ENCODE measurements around the gene NRG2. TPM values are rescaled to one million over a fixed set of nuclear protein-coding genes. Genes with fewer than 3 reads are reported as not detected.

Gene NRG2
- polyA plus RNA-seq, 1 donor = 1.7 TPM

DNA sequence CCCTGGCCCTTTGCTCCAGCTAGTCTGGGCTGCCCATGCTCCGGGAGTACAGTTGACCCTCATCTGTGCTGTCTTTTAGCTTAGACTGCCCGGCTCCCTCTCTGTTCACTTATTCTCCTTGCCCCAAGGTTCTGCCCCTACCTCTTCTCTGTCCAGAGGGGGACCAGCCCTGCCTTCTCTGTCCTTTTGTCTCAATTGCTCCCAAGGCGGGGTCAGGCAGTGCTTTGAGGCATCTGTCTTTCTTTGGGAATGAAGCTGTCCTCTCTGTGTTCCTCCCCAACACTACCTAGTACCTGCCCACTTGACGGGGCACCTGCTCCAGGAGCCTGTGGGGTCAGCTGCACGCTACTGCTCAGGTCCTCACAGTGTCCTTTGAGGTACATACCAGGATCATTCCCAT lies 188.1 kb downstream of the NRG2 start:
- DNase-seq = no peak

DNA sequence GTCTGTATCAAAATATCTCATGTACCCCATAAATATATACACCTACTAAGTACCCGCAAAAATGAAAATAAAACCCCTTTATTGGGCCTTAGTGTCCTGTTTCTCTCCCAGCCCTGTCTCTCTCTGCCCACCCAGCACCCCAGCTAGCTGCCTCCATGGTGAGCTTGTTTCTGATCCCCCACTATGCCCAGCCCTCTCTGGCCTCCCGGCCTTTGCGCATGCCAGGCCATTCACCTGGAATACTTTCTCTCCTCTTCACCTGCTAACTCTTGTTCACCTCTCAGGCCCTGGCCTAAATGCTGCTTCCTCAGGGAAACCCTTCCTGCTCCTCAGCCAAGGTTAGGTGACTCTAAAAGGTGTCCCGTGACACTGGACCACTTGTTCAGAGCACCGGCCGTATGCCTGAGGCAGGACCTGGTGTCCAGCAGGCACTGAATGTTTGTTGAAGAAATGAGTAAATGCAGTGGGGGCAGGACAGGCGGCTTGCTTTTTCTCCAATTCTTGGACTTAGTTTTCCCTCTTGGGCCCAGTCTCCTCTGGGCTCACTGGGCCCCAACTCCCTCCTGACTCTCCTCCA lies 189.0 kb downstream of the NRG2 start:
- no peak for DNase-seq

DNA sequence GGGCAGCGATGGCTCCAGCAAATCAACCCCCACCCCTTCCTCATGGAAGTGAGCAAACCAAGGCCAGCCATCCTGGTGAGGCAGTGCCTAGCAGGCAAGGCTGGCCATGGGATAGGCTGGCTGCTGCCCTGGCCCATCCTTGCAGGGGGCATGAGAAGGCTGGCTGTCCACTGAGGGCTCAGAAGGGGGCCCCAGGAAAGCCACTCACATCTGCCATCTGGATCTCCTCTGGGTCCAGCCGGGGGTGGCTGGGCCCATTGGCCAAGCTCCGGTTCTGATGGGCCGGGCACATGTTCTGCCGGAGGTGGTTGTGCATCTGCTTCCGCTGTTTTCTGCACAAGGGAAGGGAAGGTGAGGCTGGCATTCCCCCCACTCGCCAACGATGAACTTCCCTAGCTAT lies 190.4 kb downstream of the NRG2 start:
- no peak for DNase-seq

DNA sequence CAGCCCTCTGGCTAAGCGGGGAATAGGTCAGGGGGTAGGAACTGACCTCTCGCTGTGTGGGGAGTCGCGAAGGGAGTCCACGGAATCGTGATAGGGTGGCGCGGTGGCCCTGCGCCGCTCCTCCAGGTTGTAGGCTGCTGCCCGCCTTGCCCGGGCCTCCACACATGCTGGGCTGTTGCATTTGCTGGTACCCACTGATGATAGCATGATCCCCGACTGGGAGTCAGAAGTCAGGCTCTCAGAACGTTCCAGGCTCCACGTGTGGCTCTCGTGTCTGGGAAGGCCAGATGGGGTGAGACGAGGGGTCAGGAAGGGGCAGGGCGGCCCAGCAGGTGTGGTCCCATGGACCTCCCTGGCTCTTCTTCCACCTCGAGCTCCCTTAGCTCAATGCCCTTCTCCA lies 191.5 kb downstream of the NRG2 start:
- no peak for DNase-seq

DNA sequence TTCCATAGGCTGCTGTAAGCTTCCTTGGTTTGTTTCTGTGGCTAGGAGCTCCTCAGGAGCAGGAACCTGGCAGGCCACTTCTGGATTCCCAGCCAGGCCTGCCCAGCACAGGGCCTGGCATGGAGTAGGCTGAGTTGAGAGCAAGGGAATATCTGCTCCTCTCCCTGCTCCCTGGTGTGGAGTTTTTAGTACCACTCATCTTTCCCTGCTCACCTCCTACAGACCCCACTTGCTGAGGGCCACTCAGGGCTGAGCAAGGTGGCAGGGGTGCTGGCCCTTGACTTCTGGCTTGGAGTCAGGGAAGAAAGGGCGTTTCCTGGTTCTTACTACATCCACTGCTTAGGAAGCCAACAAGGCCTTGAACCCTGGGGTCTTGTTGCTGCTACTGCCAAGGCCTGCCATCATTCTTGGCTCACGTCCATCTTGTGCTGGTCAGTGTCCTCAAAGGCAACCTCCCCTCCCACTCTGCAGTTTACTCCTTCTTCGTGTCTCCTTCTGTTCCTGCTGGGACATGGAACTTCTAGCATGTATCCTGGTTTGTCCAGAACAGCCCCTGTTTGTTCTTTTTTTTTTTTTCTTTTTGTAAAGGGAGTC lies 192.6 kb downstream of the NRG2 start:
- DNase-seq = no peak

DNA sequence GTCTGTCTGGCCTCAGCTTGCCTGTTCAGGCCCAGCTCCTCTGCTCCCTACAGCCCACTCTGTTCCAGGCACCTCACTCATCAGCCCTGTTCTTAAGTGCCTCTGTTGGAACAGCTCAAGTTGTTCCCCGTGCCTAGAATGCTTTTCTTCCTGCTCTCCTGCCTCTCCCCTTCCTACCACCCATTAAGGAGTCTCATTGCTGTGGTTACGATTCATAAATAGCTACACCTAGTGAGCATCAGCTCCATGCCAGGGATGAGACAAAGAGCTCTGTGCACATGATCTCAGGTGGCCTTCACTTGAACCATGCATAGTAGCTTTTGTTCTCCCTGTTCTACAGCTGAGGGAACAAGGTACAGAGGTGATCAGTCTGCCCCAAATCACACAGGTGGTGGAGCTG lies 193.2 kb downstream of the NRG2 start:
- no peak for DNase-seq

DNA sequence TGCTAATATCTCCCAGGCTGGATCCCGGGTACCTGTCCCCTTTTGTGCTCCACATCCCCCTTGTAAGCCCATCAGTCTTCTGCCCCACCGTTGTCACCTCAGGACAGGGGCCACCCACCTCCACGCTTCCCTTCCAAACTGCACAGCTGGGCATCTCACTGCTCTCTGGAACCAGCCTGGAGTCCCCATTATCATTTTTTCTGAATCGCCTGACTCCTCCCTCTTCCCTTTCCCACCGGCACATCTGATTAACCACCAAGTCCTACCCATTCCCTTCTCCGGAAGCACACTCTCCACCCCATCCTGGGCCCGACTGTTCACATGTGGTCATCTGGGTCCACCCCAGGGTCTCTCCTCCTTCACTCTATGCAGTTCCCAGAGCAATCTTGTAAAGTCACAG lies 193.6 kb downstream of the NRG2 start:
- no peak for DNase-seq

DNA sequence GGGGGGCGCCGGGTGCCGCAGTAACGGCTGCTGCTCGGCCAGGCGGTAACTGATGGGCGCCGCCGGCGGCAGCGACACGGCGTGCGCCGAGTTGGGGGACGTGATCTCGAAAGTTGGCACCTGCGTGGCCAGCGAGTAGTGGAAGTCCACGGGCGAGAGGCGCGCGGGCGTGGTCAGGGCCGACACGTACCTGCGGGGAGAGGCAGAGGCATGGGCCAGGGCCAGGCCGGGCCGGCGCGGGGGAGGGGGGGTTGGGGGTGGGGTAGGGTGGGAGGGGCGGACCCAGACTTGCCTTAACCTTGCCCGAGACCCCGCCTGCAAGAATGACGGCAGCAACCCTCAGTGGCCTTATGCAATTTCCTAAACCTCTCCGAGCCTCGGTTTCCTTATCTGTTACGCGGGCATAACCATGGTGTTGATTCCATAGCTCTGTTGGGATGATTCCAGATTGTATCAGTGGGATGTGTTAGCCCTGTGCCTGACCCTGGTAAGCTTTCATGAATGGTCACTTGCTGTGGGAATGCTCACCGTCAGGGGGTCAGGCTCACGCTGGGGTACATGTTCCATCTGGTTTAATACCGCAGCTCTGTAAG lies 194.5 kb downstream of the NRG2 start:
- DNase-seq = no peak

DNA sequence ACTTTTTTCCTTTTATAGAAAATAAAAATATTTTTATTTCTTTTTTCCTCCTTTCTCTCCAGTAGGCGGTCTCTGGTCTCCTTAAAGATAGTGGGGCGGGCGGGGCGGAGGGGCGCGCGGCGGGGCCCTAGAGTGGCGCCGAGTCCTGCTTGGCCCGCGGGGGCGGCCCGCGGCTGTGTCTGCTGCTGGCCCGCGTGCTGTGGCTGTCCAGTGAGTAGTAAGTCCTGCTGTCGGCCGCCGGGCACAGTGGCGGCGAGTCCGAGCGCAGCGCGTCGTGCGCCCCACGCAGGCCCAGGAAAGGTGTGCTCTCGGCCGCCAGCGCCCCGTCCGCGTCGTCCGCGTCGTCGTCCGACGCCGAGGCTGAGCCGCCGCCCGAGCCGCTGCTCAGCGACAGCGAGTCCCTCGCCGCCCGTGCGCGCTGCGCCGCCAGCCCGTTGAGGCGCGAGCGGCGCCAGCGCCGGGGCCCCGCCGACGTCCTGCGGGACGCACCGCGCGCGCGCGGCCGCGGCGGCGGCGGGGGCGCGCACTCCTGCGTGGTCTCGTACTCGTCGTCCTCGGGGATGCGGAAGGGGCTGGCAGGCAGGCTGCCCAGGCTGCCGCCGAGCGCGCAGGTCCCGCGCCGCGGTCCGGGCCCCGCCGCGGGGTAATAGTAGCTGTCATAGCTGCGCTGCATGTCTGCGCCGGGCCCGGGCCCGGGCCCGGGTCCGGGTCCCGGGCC lies 195.2 kb downstream of the NRG2 start:
- DNase-seq = peak; percentile 68

DNA sequence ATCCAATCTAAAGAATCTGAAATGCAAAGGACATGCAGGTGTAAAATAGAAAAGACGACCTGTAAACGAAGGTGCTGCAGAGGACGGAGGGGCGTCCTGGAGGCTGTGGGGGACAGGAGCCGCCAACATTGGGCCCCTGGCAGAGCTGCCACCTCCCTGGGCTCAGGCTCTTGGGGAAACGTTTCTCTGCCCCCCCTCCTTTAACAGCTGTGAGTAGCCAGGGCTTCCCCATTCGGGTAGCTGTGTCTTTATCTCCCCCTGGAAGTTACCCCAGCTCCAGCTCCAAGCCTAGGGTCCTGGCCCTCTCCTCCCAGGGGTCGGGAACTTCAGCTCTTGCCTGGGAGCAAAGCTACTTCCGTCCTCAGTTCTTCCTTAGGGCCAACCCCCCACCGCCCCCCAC lies 196.0 kb downstream of the NRG2 start:
- DNase-seq = no peak

DNA sequence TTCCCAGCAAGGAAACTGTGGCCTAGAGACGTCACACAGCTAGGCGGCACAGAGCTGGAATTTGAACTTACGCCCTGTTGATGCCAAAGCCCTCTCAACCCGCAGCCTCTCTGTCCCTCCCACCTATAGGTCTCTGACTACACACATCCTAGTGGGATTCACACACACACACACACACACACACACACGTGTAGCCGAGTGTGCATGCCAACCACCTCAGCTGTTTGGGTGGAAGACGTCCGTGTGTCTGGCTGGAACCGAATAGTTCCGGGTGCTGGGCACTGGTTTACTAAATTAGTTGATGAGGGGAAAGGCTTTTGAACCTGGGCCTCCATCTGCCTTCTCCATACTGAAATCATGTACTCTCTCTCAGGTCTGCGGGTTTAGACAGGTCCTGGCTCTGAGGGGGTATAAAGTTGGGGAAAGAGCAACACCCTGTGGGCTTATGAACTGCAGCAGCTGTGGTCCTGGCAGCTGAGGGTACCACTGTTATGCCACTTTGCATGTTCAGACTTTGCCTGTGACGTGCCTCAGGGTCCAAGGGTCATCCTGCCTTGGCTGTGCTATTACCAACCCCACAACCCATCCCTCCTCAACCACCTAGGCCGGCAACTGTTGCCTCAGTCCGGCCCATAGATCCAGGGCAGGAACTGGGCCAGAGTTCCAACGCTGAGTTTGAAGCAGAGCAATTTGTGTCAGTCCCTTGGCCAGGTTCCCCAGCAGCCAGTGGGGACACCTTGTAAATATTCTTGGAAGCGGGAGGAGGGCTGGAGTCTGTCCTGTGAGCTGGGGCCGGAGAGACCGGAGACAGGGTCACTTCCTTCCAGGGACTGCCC lies 197.0 kb downstream of the NRG2 start:
- no peak for DNase-seq

DNA sequence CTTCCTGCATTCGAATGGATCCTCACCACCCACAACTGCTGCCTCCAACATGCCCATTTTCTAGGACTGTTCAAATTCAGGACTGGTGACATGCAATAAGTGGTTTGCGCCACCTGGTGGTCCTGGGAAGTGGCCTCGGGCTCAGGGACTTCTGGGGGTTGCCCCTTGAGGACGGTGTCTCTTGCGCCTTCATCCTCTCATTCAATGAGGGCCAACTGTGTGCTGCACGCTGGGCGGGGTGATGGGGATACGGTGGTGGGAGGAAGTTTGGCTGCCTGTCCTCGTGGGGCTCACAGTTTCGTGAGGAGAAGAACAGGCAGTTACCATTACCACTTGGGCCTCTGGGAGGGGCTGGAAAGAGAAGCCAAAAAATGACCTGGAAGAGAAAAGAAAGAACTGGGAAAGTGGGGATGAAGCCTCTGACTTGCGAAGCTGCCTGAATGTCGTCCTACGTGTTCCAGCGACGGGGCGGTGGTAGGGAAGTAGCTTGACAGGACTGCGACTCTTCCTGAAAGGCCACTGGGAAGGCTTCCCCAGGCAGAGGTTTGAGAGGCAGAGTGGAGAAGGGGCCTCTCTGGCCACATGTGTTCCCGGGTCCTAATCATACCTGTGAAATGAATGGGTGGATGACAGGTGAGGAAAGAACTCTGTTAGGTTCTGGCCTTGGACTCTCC lies 198.5 kb downstream of the NRG2 start:
- no peak for DNase-seq

DNA sequence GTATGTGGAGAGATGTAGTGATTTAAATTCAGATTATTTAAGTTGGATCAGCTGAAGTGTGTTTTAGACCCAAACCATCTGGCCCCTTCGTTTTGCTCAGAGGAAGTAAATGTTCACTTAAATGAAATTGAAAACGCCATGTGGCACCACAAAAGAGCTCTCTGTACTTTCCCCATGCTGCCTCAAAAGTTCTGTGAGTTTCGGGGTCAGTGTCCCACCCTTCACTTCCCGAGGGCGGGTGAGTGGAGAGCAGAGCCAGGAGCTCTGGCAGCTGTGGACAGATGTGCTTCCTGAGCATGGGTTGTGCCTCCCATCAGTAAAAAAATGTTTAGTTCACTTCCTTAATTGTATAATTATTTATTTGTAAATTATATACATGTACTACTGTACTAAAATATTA lies 199.1 kb downstream of the NRG2 start:
- DNase-seq = no peak

DNA sequence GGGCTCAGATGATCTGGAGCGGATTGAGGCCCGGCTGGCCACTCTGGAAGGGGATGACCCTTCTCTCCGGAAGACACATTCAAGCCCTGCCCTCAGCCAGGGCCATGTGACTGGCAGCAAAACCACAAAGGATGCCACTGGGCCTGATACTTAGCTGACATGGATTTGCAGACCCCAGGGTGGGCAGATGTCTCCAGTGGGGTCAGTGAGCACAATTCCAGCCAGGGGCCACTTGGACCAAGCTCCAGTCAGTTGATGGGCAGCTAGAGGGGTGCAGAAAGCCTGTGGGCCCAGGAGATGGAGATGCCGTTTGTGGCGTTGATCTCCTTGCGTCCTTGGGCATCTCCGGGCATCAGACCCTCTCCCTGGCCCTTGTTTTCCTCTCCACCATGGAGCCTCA lies 200.8 kb downstream of the NRG2 start:
- no peak for DNase-seq

DNA sequence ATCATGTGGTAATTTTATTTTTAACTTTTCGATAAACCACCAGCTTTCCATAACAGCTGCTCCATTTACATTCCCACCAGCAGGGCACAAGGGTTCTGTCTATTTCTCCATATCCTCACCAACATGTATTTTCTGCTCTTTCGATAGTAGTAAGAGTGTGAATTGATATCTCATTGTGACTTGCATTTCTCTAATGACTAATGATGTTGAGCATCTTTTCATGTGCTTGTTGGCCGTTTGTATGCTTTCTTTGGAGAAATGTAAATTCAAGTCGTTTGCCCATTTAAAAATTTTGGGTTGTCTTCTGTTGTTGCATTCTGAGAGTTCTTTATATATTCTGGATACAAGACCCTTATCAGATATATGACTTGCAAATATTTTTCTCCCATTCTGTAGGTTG lies 201.6 kb downstream of the NRG2 start:
- no peak for DNase-seq

DNA sequence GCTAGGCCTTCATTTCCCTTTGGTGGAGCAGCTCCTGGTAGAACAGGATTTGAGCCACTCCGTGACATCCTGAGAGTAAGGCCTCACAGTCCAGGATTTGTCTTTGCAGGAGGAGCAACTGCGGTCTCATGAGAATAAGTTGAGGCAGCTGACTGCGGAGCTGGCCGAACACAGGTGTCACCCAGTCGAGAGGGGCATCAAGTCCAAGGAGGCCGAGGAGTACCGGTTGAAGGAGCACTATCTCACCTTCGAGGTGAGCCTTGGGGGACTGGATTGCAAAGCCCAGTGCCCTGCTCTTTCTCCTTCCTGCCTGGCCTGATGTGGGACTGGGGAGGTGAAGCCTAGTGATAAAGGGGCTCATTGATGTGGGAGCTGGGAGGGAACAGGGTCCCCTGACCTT lies 203.2 kb downstream of the NRG2 start:
- no peak for DNase-seq

DNA sequence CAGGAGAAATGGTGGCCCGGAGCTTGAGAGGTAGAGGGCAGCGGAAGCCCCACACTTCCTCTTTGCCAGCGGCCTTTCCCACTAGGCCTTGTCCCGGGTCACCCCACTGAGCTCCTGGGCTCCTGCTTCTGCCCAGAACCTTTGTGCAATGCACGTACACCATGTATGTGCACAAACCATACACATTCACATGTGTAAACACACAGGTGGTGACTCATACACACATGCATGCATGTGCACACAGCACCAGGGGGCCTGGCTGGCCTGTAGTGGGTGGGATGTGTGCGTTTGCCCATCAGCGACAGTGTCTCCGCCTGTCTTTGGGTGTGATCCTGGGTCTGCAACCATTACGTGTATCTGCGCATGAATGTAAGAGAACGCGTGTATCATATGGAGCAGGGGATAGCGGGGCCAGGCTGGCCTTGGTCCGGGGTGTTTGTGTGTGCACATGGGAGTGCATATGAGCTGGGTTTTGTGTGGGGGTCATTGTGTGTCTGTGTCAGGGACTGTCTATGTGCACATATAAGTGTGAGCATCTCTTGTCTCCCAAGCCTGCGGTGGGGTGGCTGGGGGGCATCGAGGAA lies 203.8 kb downstream of the NRG2 start:
- DNase-seq = no peak

DNA sequence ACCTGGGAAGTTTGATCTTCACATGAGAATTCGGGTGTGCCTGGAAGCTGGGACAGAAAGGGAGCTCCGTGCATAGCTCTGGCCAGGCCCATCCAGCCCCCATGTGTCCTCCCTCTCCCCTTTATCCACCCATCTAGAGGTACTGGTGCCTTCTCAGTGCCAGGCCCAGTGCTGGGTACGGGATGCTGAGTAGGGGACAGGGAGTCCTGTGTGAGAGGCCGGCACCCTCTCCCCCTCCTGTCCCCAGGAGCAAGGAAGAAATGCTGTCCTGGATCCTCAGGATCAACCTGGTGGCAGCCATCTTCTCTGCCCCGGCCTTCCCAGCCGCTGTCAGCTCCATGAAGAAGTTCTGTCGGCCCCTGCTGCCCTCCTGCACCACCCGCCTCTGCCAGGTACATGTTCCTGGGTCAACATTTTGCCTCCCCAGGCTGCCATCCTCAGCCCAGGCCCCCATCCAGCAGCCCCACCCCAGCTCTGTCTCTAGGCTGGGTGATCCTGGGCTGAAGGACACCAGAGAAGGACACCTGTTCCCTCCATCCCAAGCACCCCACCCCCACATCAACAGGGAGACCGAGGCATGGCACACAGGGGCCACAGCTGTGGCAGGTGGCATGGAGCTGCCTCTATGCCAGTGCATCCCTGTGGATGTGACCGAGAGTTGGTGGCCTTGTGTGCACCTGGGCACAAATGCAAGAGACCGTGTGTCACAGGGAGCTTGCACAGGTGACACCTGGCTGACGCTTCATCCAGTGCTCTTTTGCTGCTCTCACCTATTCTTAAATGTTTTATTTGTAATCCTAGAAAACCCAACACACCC lies 204.5 kb downstream of the NRG2 start:
- DNase-seq = no peak

DNA sequence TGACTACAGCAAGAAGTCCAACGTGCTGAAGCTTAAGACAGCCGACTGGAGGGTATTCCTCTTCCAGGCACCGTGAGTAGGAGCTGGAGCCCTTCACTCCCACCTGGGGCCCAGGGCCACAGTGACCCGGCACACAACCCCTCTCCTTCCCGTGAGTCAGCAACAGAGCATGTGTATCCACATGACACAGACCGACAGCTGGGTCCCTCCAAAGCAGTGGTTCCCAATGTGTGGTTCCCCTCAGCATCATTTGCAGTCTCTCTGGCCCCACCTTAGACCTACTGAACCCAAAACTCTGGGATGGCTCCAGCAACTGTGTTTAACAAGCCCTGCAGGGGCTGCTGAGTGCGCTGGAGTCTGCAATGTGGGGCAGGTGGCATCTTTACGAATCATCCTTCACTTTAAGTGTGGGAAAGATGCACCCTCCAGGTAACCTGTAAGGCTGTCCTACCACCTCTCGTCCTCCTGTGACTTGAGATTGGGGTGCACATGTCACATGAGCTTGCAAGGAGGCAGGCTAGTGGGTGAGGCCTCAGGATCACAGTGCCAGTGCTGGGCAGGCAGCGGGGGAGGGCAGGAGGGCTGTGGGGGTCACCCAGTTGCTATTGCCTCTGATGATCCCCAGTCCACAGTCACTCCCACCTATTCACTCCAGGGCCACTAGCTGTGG lies 205.3 kb downstream of the NRG2 start:
- DNase-seq = no peak

DNA sequence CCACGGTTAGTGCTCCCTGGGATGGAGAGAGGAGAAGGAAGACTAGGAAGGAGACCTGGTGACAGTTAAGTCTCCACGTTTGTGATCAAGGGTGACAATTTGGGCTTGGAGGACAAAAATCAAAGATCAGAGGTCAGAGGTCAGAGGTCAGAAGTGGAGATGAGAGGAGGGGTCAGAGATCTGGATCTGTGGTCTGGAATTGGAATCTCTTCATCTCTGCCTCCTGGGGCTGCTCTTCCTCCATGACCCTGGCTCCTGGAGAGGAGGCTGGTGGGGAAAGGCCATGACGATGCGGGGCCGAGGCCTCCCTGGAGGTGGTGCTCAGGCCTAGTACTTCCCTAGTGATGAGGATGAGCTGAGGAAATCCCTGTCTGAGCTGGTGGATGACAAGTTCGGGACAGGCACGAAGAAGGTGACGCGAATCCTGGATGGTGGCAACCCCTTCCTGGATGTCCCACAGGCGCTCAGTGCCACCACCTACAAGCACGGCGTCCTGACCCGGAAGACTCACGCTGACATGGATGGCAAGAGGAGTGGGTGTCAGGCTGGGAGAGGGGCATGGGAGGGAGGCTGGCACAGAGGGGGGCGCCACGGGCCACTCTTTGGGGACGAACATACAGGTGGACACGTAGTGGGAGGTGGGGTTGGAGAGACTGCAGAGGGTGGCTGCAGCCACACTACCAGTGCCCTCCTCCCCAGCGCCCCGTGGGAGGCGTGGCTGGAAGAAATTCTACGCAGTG lies 206.5 kb downstream of the NRG2 start:
- no peak for DNase-seq
